GM19193 (cell line): ENCODE results near the gene MC1R.

Source experiments
- POLR2A ChIP-seq: IDR thresholded peaks from 4 replicates; pipeline ENCODE4 v1.6.1; 2011; ENCODE audit not compliant: insufficient read depth, insufficient read length; ENCODE audit errors: extremely low read depth

The MC1R gene

GRCh38 chr16:89936981-89937380 lies 18.3 kb downstream of the MC1R start:
- no peak for TF ChIP-seq POLR2A

- TF ChIP-seq POLR2A, result no peak
These were observed 19.7 kb downstream of the MC1R start for GRCh38 chr16:89938175-89938885.

- TF ChIP-seq POLR2A, result no peak
These were observed 26.1 kb downstream of the MC1R start for GRCh38 chr16:89944773-89945172.

GRCh38 chr16:89945654-89946053 lies 27.0 kb downstream of the MC1R start:
- no peak for TF ChIP-seq POLR2A

GRCh38 chr16:89946515-89946914 lies 27.9 kb downstream of the MC1R start:
- no peak for TF ChIP-seq POLR2A

DNA sequence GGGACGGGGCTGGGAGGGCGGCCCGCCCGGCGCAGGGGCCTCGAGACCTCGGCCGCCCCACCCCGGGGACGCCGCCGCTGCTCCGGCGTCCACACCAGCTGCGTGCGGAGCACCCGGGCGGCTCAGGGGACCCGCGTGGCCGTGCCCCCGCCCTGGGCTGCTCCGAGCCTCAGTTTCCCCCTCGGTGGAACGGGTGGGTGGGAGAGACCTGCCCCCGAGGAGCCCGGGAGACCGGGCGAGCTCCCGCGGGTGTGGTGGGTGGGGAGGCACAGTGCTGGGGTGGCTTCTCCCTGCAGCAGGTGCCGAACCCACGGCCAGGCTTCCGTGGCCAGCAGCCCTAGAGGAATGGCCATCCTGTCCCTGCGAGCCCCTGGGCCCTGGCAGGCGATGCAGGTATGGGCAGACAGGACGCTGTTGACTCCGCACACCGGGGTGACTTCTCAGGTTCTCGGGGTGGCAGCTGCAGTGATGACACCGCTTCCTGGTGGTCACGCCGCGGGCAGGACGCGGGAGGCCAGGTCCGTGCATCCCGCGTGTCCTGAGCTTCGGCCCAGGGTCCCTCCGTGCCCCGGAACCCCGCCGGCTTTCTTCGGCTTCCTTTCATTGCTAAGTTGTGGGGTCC lies 30.6 kb downstream of the MC1R start:
- no peak for TF ChIP-seq POLR2A

- no peak for TF ChIP-seq POLR2A
These were observed 31.1 kb downstream of the MC1R start for GRCh38 chr16:89949756-89950155.

- TF ChIP-seq POLR2A, result no peak
These were observed 32.8 kb downstream of the MC1R start for GRCh38 chr16:89951509-89951908.

GRCh38 chr16:89952049-89952448 lies 33.4 kb downstream of the MC1R start:
- TF ChIP-seq POLR2A, result no peak

GRCh38 chr16:89952551-89952950 lies 33.9 kb downstream of the MC1R start:
- TF ChIP-seq POLR2A, result no peak

GRCh38 chr16:89953671-89954406 lies 35.2 kb downstream of the MC1R start:
- TF ChIP-seq POLR2A, result no peak

- TF ChIP-seq POLR2A, result no peak
These were observed 35.8 kb downstream of the MC1R start for GRCh38 chr16:89954462-89954861.

GRCh38 chr16:89955001-89955685 lies 36.5 kb downstream of the MC1R start:
- TF ChIP-seq POLR2A, result no peak

DNA sequence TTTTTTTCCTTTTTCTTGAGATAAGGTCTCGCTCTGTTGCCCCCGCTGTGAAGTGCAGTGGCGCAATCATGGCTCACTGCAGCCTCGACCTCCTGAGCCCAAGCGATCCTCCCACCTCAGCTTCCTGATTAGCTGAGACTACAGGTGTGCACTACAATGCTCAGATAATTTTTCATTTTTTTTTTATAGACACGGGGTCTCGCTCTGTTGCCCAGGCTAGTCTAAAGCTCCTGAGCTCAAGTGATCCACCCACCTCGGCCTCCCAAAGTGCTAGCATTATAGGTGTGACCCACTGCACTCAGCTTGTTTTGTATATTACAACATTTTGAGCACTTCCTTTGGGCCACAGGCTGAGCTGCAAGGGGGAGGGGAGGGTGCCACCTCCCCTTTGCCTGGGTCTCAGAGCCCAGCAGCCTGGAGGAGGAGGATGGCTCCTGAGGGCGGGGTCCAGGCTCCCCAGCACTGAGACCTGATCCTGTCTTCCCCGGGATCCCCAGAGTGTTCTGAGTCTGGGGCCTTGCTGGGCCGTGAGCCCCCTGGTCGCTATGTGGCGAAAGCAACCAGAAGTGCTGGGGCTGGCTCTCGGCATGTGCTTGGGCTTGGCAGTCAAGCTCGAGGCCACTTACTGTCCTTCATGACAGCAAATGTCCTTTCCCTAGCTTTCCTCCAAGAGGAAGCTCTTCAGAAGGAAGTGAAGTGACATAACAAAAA lies 38.0 kb downstream of the MC1R start:
- no peak for TF ChIP-seq POLR2A
